HG03558 (cell line): ENCODE measurements around the gene CLSTN2.

ENCODE experiments used
- ATAC-seq: cut with Tn5 transposase; IDR thresholded peaks from one replicate; pipeline ENCODE4 v1.9.1; 2021; ENCODE audit warnings: moderate number of reproducible peaks; ENCODE audit not compliant: unreplicated experiment; ENCODE audit errors: extremely low read depth

Gene CLSTN2

DNA sequence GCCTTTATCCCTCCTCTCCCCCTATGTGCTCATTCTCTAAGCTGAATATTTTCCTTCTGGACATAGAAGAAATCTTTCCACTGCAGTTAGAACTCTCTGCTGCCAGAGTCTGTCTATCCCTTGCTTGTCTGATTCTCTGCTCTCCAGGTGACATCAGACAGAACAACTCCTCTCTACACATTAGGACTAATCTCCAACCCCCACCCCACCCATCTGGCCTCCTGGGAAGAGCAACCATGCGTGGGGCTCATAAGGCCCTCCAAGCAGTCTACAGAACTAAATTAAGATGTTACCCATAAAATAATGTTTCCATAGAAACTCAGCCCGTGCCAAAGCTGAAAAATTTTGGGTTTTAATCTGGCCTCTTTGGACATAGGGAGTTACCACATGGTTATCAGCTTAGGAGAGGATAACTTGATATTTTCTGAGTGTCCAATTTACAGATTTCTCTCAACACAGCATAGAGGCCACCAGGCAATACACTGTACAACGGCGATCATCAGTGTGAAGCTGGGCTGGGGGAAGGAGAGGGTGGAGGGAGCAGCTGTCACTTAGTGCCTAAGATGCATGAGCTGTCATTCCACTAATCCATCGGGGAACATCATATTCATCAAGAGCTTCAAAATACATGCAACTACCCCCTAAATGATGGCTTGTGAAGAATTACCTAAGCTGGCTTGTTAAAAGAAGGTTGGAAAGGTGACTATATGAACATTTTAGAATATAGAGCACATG, 199.4 kb downstream of the CLSTN2 start:
- ATAC-seq = no peak

DNA sequence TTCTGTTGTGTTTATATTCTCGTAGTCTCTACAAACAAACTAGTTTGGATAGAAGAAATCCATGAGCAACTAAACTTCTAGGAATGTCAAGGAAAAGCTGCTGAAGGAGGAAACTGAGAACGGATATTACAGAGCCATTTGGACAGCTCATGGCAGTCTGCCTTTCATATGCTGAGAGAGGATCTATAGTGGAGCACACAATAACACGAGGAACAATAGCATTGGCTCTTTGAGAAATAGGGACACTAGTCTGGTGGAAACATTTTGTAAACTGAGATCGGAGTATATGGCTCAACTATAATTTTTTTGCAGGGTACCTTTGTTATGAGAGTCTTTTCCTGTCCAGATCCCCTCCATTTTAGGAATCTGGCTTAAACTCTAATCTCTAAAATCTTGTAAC, 200.5 kb downstream of the CLSTN2 start:
- no peak for ATAC-seq

- ATAC-seq = no peak
Measured at GRCh38 chr3:140143367-140144069, 208.5 kb downstream of the CLSTN2 start.

- no peak for ATAC-seq
Measured at GRCh38 chr3:140145528-140145927, 210.5 kb downstream of the CLSTN2 start.

GRCh38 chr3:140146668-140147067, 211.7 kb downstream of the CLSTN2 start:
- ATAC-seq = no peak

DNA sequence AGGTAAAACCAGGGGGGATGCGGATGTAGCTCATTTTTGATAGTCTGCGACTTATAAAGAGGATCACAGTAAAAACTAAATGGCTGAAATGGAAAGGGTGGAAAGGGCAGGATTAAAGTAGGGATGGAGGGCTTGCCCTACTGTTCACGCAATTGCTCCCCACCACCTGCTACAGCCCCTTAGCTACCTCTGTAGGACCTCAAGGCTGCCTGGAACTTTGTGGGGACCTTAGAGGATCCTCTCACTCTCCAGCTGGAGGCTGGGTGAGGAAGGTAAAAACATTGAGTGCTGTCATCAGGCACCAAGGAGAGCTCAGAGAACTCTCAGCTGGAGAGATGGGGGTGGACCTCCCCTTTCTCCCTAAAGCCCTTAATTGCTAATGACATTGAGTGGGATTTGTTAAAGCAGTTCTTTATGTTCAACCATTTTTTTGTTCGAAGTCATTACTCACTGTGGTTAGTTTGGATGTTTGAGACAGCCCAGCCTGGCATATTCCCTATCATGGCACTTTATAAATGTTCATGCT, 213.0 kb downstream of the CLSTN2 start:
- ATAC-seq = no peak

- no peak for ATAC-seq
Measured at GRCh38 chr3:140148824-140149390, 213.9 kb downstream of the CLSTN2 start.

DNA sequence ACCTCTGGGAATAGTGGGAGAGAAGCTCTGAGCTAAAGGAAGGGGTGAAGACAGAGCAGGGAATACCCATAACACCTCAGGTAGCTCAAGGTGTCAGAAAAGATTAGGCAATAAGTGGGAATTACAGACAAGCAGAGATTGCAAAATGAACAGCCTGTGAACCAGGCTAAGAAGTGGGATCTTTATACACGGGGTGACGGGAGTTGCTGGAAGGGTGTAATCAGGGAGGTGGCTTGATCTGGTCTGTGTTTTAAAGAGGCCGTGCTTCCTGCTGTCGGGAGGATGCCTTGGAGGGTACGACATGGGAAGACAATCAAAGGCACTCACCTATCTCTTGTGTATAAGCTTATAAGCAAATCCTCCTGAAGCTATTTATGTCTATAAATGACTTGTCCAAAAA, 216.3 kb downstream of the CLSTN2 start:
- no peak for ATAC-seq

DNA sequence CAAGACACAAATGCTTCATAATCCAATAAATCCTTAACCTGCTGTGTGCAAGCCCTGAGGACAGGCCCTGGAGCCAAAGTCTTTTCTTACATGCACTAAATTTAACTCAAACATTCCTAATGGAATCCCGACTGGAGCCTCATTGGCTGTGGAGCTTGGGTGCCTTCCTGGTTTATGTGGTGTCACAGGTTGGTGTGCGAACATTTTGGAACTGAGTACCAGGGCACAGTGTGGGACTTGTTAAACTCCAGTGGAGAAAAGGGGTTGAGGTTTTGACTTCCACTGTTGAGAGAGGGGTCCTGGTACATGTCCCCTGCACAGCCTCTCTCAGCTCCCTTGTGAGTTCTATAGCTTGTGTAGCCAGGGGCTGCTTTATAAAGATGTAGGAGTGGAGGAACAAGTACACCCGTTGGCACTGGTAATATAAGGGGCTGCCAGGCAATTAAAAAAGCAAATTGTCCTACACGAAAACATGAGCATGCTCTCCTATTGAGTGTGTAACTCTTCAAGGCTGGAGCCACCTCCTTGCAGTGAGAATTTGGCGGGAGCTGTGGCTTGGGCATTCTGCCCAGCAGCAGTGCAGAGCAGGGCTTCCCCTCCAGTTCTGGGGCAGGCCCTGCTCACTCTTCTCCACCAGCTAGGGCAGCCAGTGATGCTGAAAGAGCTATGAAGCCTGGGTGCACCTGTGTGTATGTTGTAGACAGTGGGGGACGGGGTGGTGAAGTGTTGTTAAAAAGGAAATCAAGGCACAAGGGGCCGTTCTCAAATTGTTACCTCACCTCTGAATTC, 218.1 kb downstream of the CLSTN2 start:
- ATAC-seq = no peak

GRCh38 chr3:140153736-140154135, 218.8 kb downstream of the CLSTN2 start:
- no peak for ATAC-seq

DNA sequence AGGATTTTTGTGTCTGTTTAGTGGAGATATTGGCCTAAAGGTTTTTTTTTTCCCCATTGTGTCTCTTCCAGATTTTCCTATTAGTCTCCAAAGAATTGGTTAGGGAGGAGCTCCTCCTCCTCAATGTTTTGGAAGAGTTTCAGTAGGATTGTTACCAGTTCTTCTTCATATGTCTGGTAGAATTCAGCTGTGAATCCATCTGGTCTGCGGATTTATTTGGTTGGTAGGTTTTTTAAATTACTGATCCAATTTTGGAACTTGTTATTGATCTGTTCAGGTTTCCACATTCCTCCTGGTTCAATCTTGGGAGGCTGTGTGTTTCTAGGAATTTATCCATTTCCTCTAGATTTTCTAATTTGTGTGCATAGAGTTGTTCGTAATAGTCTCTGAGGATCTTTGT, 222.2 kb downstream of the CLSTN2 start:
- no peak for ATAC-seq

DNA sequence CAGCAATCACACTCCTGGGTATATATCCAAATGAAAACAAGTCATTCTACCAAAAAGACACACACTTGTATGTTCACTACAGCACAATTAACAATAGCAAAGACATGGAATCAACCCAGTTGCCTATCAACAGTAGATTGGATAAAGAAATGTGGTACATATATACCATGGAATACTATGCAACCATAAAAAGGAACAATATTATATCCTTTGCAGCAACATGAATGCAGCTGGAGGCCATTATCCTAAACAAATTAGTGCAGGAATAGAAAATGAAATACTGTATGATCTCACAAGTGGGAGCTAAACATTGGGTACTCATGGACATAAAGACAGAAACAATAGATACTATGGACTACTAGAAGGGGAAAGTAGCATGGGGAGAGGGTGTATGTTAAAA, 224.7 kb downstream of the CLSTN2 start:
- ATAC-seq = no peak

- ATAC-seq = no peak
Measured at GRCh38 chr3:140160553-140160952, 225.6 kb downstream of the CLSTN2 start.

GRCh38 chr3:140162551-140162950, 227.6 kb downstream of the CLSTN2 start:
- no peak for ATAC-seq

- no peak for ATAC-seq
Measured at GRCh38 chr3:140163159-140163763, 228.3 kb downstream of the CLSTN2 start.

DNA sequence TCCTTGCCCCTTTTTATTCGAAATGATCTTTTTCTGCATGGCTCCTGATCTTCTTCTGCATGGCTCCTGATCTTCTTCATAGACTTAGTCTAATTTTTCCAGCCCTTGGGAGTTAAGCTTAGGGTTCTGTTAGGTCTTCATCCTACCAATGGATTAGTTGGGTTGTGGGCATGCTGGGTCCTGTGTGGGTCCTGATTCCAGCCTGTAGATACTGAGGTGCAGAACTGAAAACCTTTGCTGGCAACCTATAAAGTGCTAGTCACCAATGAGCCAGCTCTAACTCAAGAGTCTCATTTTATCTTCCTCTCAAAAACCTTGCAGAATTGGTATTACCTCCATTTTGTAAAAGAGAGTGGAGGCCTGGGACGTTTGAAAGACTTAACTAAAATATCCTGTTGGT, 229.2 kb downstream of the CLSTN2 start:
- no peak for ATAC-seq

DNA sequence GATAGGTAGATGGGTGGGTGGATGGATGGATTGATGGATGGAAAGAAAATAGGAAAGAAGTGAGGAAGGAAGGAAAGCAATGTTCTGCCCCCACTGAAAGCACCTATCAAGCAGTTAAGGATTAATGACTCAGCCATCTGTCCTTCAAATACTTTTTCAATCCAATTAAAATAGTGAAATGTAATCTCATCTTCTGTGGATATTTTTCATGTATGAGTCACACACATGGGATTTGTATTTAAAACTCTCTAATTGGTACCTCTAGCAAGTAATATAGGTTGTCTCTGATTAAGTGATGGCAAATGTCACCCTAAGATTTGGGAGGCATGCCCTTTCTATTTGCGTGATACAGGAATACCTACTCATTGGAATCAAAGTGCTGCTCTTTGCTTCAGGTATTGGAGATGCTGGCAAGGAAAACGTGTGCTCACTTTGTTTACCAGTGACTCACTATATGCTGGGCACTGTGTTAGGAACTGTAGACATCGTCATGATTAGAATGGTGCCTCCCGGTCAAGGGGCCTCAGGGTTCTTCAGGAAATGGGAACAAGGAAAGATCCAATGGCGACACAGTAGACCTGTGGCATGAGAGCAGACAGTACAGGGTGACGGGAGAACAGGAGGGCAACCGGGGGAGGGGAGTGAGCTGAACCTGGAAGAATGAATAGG, 230.1 kb downstream of the CLSTN2 start:
- no peak for ATAC-seq

GRCh38 chr3:140165781-140166180, 230.8 kb downstream of the CLSTN2 start:
- no peak for ATAC-seq

DNA sequence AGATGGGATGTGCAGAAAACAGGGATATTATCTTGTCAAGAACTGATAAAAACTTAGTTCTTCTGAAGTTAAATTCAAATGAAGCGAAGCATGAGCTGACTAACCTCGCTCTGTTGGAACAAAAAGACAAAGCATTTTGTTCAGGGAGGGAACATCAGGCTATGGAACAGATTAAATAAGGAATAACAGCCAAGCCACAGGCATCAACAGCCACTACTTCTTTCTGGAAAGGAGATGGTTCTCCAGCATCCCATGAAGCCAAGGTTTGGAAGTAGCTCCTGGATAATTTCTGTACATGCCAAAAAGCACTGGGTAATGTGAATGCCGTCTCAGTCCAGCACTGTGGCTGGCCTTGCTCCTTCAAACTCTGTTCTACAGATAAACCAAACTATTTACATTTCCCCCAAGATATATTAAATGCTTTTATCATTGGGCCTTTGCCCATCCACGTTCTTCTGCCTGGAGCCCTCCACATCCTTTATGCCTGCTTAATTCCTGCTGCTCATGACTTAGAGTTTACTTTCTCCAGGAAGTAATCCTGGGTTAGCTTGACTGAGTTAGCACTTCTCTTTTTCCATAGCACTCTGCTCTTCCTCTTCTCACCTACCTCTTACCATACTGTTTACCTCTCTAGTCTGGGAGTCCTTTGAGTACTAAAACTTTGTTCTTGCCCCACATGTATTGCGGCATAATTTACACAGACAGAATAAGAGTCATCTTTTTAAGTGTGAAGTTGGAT, 232.0 kb downstream of the CLSTN2 start:
- no peak for ATAC-seq
